HepG2 (cell line): Measurements from ENCODE around the gene ACO1. TPM values are rescaled to one million over a fixed set of nuclear protein-coding genes. Genes with fewer than 3 reads are reported as not detected.
A peak's percentile ranks its signal among the peaks of the same experiment; 100 is the strongest.

ENCODE experiments used
- AHR ChIP-seq: IDR thresholded peaks from 2 replicates; pipeline ENCODE4 v1.6.1; 2018; ENCODE audit warnings: missing genetic modification reagents, missing compliant biosample characterization
- ARID2 ChIP-seq: sonication (generic); formaldehyde crosslinking; IDR thresholded peaks from 2 replicates; pipeline ENCODE4 v1.8.1; 2022; ENCODE audit warnings: mild to moderate bottlenecking, missing genetic modification reagents, borderline replicate concordance
- CEBPB ChIP-seq: IDR thresholded peaks from 2 replicates; pipeline ENCODE4 v1.6.1; 2011; ENCODE audit warnings: low read depth, low read length, improper control_type of control experiment, borderline replicate concordance
- DPF2 ChIP-seq: sonication (generic); formaldehyde crosslinking; IDR thresholded peaks from 2 replicates; pipeline ENCODE4 v1.4.0; 2020; ENCODE audit warnings: mild to moderate bottlenecking, low read depth, missing genetic modification reagents, borderline replicate concordance
- ELF3 ChIP-seq: IDR thresholded peaks from 2 replicates; pipeline ENCODE4 v1.6.1; 2016; ENCODE audit warnings: missing genetic modification reagents, missing compliant biosample characterization
- GLI4 ChIP-seq: sonication (generic); formaldehyde crosslinking; IDR thresholded peaks from 2 replicates; pipeline ENCODE4 v1.5.1; 2020; ENCODE audit warnings: missing genetic modification reagents, mild to moderate bottlenecking, moderate library complexity, borderline replicate concordance
- HDAC2 ChIP-seq: sonication (generic); formaldehyde crosslinking; IDR thresholded peaks from 2 replicates; pipeline ENCODE4 v1.4.0; 2020; ENCODE audit warnings: missing genetic modification reagents
- HMG20A ChIP-seq: IDR thresholded peaks from 2 replicates; pipeline ENCODE4 v1.6.1; 2016; ENCODE audit warnings: borderline replicate concordance
- HNF4G ChIP-seq, 2 experiments: sonication (generic) in 1 of 2; formaldehyde crosslinking in 1 of 2; IDR thresholded peaks; 2 replicates each; pipeline versions ENCODE4 v1.4.0 to v1.6.1; 2011 to 2020; ENCODE audit warnings: borderline replicate concordance in 2 of 2, low read depth in 2 of 2, mild to moderate bottlenecking in 2 of 2, low read length in 1 of 2, missing genetic modification reagents in 1 of 2, moderate library complexity in 1 of 2
- NCOA2 ChIP-seq: sonication (generic); formaldehyde crosslinking; IDR thresholded peaks from 2 replicates; pipeline ENCODE4 v1.8.0; 2022; ENCODE audit warnings: inconsistent platforms
- NKX3-1 ChIP-seq: sonication (generic); formaldehyde crosslinking; IDR thresholded peaks from 2 replicates; pipeline ENCODE4 v1.5.0; 2020; ENCODE audit warnings: missing genetic modification reagents
- NR2F2 ChIP-seq: IDR thresholded peaks from 2 replicates; pipeline ENCODE4 v1.6.1; 2012; ENCODE audit warnings: low read depth, inconsistent platforms, borderline replicate concordance
- SMAD1 ChIP-seq: sonication (generic); formaldehyde crosslinking; IDR thresholded peaks from 2 replicates; pipeline ENCODE4 v1.4.0; 2020; ENCODE audit warnings: missing genetic modification reagents, low read depth, mild to moderate bottlenecking, borderline replicate concordance
- SOX5 ChIP-seq: IDR thresholded peaks from 2 replicates; pipeline ENCODE4 v1.6.1; 2016; ENCODE audit warnings: borderline replicate concordance
- TBX3 ChIP-seq: fragments of 450-650 bp; IDR thresholded peaks from 2 replicates; pipeline ENCODE4 v1.6.1; 2017; ENCODE audit warnings: antibody characterized with exemption, mild to moderate bottlenecking, inconsistent platforms, borderline replicate concordance
- ZNF724P ChIP-seq: sonication (generic); formaldehyde crosslinking; IDR thresholded peaks from 2 replicates; pipeline ENCODE4 v1.8.0; 2022; ENCODE audit warnings: missing genetic modification reagents, borderline replicate concordance
- ZNF761 ChIP-seq: sonication (generic); formaldehyde crosslinking; conservative IDR thresholded peaks from 2 replicates; pipeline ENCODE4 v1.4.0; 2020; ENCODE audit warnings: mild to moderate bottlenecking, missing genetic modification reagents
- ZNF768 ChIP-seq: sonication (generic); formaldehyde crosslinking; IDR thresholded peaks from 2 replicates; pipeline ENCODE4 v1.4.0; 2020; ENCODE audit warnings: missing genetic modification reagents
- ZNF776 ChIP-seq: sonication (generic); formaldehyde crosslinking; IDR thresholded peaks from 2 replicates; pipeline ENCODE4 v1.4.0; 2020; ENCODE audit warnings: mild to moderate bottlenecking, missing genetic modification reagents
- polyA plus RNA-seq, 8 experiments: library from polyadenylated mRNA; depleted of rRNA in 3 of 8; stranded (reverse) in 7 of 8; unstranded in 1 of 8; fragments of >200 nt; fragmentation: Illumina TruSeq in 4 of 8; extraction: Trizol in 4 of 8; gene quantifications; 2 replicates each; pipeline versions ENCODE4 v1.2.1 to v1.2.3, GENCODE V29; 2011 to 2016; ENCODE audit warnings: low read depth in 4 of 8, missing spikeins in 1 of 8, mixed read lengths in 1 of 8; ENCODE audit not compliant: insufficient read depth in 1 of 8
- total RNA-seq, 5 experiments: library from RNA; depleted of rRNA; stranded (reverse); fragments of >200 nt; fragmentation: Illumina TruSeq; extraction: Trizol; gene quantifications; 2 replicates each; pipeline ENCODE4 v1.2.3, GENCODE V29; 2016; ENCODE audit warnings: low read depth in 1 of 5
- TF ChIP-seq, protein P1 (sequence below): IDR thresholded peaks from 2 replicates; pipeline ENCODE4 v1.6.1; 2012; ENCODE audit warnings: low read length, improper control_type of control experiment
- TF ChIP-seq, protein P2 (sequence below): sonication (generic); formaldehyde crosslinking; IDR thresholded peaks from 2 replicates; pipeline ENCODE4 v1.4.0; 2020; ENCODE audit warnings: missing genetic modification reagents, borderline replicate concordance
- TF ChIP-seq, protein P3 (sequence below): IDR thresholded peaks from 2 replicates; pipeline ENCODE4 v1.4.0; 2020; ENCODE audit warnings: mild to moderate bottlenecking, missing genetic modification reagents

The ACO1 gene
- total and polyA plus RNA-seq, 2 of the 13 experiments (the other 11 are each of a cell fraction or from before 2014, with no cell fraction given): 20.1 to 48.2 TPM

DNA sequence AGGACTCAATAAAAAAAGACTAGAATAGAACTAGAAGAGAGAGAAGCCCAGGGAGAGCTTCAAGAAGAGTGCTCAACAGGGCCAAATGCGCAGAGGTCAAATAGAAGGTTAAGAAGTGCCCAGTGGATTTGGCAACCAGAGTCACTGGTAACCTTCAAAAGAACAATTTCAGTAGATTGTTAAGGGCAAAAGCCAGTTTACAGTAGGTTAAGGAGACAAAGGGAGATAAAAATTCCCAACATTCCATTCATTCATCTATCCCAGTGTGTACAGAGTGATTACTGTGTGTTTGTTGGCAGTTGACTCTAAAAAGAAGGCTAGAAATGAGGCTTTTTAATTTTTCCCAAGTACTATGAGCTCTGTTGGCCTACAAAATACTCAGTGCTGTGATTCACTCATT, 72.1 kb downstream of the ACO1 start (continued):
- no peak for TF ChIP-seq ARID2 (CRISPR knock-in tag)
- TF ChIP-seq NCOA2 (CRISPR knock-in tag): peak; percentile 70; the same call in 1 of the 2 replicates
- peak; percentile 99 for TF ChIP-seq SOX5 (CRISPR knock-in tag)
- peak; percentile 83 for TF ChIP-seq HDAC2 (CRISPR knock-in tag)
- peak; percentile 62; the same call in 1 of the 2 replicates for TF ChIP-seq HNF4G (IDR thresholded peaks at IDR 0.05; ENCODE audit: borderline replicate concordance, low read depth, low read length)
- TF ChIP-seq HNF4G (CRISPR knock-in tag; IDR thresholded peaks at IDR 0.05; ENCODE audit: borderline replicate concordance, low read depth): no peak
- no peak for TF ChIP-seq SMAD1 (CRISPR knock-in tag)
- TF ChIP-seq ZNF776 (CRISPR knock-in tag): no peak
- no peak for TF ChIP-seq ZNF761 (CRISPR knock-in tag)
- peak; percentile 41; the same call in 1 of the 2 replicates for TF ChIP-seq DPF2 (CRISPR knock-in tag)
- TF ChIP-seq TBX3: no peak
- peak; percentile 31; the same call in 1 of the 2 replicates for TF ChIP-seq ELF3 (CRISPR knock-in tag)
- TF ChIP-seq GLI4 (CRISPR knock-in tag): no peak
- peak; percentile 42 for TF ChIP-seq CEBPB
- TF ChIP-seq, protein P1, sequence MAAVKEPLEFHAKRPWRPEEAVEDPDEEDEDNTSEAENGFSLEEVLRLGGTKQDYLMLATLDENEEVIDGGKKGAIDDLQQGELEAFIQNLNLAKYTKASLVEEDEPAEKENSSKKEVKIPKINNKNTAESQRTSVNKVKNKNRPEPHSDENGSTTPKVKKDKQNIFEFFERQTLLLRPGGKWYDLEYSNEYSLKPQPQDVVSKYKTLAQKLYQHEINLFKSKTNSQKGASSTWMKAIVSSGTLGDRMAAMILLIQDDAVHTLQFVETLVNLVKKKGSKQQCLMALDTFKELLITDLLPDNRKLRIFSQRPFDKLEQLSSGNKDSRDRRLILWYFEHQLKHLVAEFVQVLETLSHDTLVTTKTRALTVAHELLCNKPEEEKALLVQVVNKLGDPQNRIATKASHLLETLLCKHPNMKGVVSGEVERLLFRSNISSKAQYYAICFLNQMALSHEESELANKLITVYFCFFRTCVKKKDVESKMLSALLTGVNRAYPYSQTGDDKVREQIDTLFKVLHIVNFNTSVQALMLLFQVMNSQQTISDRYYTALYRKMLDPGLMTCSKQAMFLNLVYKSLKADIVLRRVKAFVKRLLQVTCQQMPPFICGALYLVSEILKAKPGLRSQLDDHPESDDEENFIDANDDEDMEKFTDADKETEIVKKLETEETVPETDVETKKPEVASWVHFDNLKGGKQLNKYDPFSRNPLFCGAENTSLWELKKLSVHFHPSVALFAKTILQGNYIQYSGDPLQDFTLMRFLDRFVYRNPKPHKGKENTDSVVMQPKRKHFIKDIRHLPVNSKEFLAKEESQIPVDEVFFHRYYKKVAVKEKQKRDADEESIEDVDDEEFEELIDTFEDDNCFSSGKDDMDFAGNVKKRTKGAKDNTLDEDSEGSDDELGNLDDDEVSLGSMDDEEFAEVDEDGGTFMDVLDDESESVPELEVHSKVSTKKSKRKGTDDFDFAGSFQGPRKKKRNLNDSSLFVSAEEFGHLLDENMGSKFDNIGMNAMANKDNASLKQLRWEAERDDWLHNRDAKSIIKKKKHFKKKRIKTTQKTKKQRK: no peak
- TF ChIP-seq AHR: no peak
- no peak for TF ChIP-seq ZNF768 (CRISPR knock-in tag)
- peak; percentile 74; the same call in 1 of the 2 replicates for TF ChIP-seq HMG20A
- TF ChIP-seq, protein P2, sequence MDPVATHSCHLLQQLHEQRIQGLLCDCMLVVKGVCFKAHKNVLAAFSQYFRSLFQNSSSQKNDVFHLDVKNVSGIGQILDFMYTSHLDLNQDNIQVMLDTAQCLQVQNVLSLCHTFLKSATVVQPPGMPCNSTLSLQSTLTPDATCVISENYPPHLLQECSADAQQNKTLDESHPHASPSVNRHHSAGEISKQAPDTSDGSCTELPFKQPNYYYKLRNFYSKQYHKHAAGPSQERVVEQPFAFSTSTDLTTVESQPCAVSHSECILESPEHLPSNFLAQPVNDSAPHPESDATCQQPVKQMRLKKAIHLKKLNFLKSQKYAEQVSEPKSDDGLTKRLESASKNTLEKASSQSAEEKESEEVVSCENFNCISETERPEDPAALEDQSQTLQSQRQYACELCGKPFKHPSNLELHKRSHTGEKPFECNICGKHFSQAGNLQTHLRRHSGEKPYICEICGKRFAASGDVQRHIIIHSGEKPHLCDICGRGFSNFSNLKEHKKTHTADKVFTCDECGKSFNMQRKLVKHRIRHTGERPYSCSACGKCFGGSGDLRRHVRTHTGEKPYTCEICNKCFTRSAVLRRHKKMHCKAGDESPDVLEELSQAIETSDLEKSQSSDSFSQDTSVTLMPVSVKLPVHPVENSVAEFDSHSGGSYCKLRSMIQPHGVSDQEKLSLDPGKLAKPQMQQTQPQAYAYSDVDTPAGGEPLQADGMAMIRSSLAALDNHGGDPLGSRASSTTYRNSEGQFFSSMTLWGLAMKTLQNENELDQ (CRISPR knock-in tag): no peak
- TF ChIP-seq NKX3-1 (CRISPR knock-in tag): no peak
- TF ChIP-seq ZNF724P (CRISPR knock-in tag): no peak
- peak; percentile 88 for TF ChIP-seq NR2F2
- TF ChIP-seq, protein P3, sequence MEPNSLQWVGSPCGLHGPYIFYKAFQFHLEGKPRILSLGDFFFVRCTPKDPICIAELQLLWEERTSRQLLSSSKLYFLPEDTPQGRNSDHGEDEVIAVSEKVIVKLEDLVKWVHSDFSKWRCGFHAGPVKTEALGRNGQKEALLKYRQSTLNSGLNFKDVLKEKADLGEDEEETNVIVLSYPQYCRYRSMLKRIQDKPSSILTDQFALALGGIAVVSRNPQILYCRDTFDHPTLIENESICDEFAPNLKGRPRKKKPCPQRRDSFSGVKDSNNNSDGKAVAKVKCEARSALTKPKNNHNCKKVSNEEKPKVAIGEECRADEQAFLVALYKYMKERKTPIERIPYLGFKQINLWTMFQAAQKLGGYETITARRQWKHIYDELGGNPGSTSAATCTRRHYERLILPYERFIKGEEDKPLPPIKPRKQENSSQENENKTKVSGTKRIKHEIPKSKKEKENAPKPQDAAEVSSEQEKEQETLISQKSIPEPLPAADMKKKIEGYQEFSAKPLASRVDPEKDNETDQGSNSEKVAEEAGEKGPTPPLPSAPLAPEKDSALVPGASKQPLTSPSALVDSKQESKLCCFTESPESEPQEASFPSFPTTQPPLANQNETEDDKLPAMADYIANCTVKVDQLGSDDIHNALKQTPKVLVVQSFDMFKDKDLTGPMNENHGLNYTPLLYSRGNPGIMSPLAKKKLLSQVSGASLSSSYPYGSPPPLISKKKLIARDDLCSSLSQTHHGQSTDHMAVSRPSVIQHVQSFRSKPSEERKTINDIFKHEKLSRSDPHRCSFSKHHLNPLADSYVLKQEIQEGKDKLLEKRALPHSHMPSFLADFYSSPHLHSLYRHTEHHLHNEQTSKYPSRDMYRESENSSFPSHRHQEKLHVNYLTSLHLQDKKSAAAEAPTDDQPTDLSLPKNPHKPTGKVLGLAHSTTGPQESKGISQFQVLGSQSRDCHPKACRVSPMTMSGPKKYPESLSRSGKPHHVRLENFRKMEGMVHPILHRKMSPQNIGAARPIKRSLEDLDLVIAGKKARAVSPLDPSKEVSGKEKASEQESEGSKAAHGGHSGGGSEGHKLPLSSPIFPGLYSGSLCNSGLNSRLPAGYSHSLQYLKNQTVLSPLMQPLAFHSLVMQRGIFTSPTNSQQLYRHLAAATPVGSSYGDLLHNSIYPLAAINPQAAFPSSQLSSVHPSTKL: peak; percentile 89
